Spinal cord (tissue), 10 donors: ENCODE results near the gene CST7. TPM values are rescaled to one million over a fixed set of nuclear protein-coding genes. Genes with fewer than 3 reads are reported as not detected.

Experiments used
- DNase-seq, 6 donors: peaks; one replicate each; pipeline versions ENCODE4 v3.0.0 to v3.0.0-alpha.2; 2013 to 2015; ENCODE audit warnings: low spot score in 6 of 6, low read depth in 4 of 6
- H3K27ac ChIP-seq: one replicate; pipeline ENCODE4 v1.5.1; 2013; ENCODE audit warnings: low read depth, low read length, control low read depth
- H3K27me3 ChIP-seq: one replicate; pipeline ENCODE4 v1.6.1; 2013; ENCODE audit warnings: low read length; ENCODE audit not compliant: control insufficient read depth, insufficient read depth
- H3K36me3 ChIP-seq: one replicate; pipeline ENCODE4 v1.6.1; 2013; ENCODE audit warnings: low read length; ENCODE audit not compliant: control insufficient read depth, insufficient read depth
- H3K4me1 ChIP-seq: one replicate; pipeline ENCODE4 v1.6.1; 2013; ENCODE audit warnings: low read length; ENCODE audit not compliant: control insufficient read depth, insufficient read depth
- H3K4me3 ChIP-seq: one replicate; pipeline ENCODE4 v1.5.1; 2013; ENCODE audit warnings: low read depth, low read length, control low read depth
- H3K9me3 ChIP-seq: one replicate; pipeline ENCODE4 v1.6.1; 2013; ENCODE audit warnings: low read length; ENCODE audit not compliant: control insufficient read depth, insufficient read depth
- WGBS: methylation state at CpG from one replicate; pipeline ENCODE4 v1.1.5; 2013; ENCODE audit warnings: missing lambda C conversion rate; ENCODE audit not compliant: insufficient coverage; 5-methylcytosine and 5-hydroxymethylcytosine counted together
- polyA plus RNA-seq, 2 donors: library from polyadenylated mRNA; unstranded; fragments of 120-200 nt; gene quantifications; one replicate each; pipeline ENCODE4 v1.2.1, GENCODE V29; 2013; ENCODE audit not compliant: insufficient read length in 2 of 2
- total RNA-seq, 2 donors: library from RNA; depleted of rRNA in 1 of 2; stranded (reverse); fragments of 120-200 nt in 1 of 2; fragments of >200 nt in 1 of 2; gene quantifications; one replicate each; pipeline versions ENCODE4 v1.2.3 to v1.2.4, GENCODE V29; 2013 to 2014
- donor health status: healthy.

Gene CST7
- total and polyA plus RNA-seq, 4 donors, result 0.55 to 8.5 TPM; not detected in 2

GRCh38 chr20:24956001-24956841, 7.2 kb downstream of the CST7 start:
- WGBS, result 93% methylated on average over 22 of the region's 22 CpGs
- Histone ChIP-seq H3K4me3 (no peak overlapping the region), H3K27me3 (no peaks in the 10 kb centered on the region), H3K27ac (no peak overlapping the region), H3K9me3 (no peaks in the 10 kb centered on the region), H3K36me3 (peaks cover 57% of the 10 kb centered on the region), H3K4me1 (peaks cover 6% of the 10 kb centered on the region)
- DNase-seq, result no peak

- Histone ChIP-seq H3K27ac (no peak overlapping the region), H3K4me3 (no peak overlapping the region), H3K4me1 (peaks cover 2% of the 10 kb centered on the region), H3K9me3 (no peaks in the 10 kb centered on the region), H3K27me3 (no peaks in the 10 kb centered on the region), H3K36me3 (peaks cover 69% of the 10 kb centered on the region)
- 85% methylated on average over 15 of the region's 18 CpGs for WGBS
- no peak for DNase-seq
These were observed 8.4 kb downstream of the CST7 start for GRCh38 chr20:24957326-24958016.

- 86% methylated on average over 16 of the region's 20 CpGs for WGBS
- no peak overlapping the region for H3K27ac ChIP-seq
- peaks cover 74% of the 10 kb centered on the region for H3K36me3 ChIP-seq
- no peak for DNase-seq
- H3K27me3 ChIP-seq, result no peaks in the 10 kb centered on the region
- H3K4me1 ChIP-seq, result peaks cover 2% of the 10 kb centered on the region
- no peaks in the 10 kb centered on the region for H3K9me3 ChIP-seq
- H3K4me3 ChIP-seq, result no peak overlapping the region
These were observed 9.7 kb downstream of the CST7 start for GRCh38 chr20:24958506-24959385.

- Histone ChIP-seq H3K27me3 (no peaks in the 10 kb centered on the region), H3K36me3 (peaks cover 77% of the 10 kb centered on the region), H3K27ac (no peak overlapping the region), H3K4me3 (no peak overlapping the region), H3K4me1 (no peaks in the 10 kb centered on the region), H3K9me3 (no peaks in the 10 kb centered on the region)
- DNase-seq, result no peak
- 91% methylated on average over 11 of the region's 14 CpGs for WGBS
These were observed 10.7 kb downstream of the CST7 start for GRCh38 chr20:24959591-24960301.

- Histone ChIP-seq H3K27ac (no peak overlapping the region), H3K27me3 (no peaks in the 10 kb centered on the region), H3K4me1 (no peaks in the 10 kb centered on the region), H3K9me3 (no peaks in the 10 kb centered on the region), H3K4me3 (no peak overlapping the region), H3K36me3 (peaks cover 82% of the 10 kb centered on the region)
- 95% methylated on average over 10 of the region's 10 CpGs for whole genome bisulfite sequencing
- DNase-seq, result no peak
These were observed 11.3 kb downstream of the CST7 start for GRCh38 chr20:24960302-24960801.

- Histone ChIP-seq H3K27me3 (no peaks in the 10 kb centered on the region), H3K9me3 (no peaks in the 10 kb centered on the region), H3K4me3 (no peak overlapping the region), H3K36me3 (peaks cover 83% of the 10 kb centered on the region), H3K27ac (no peak overlapping the region), H3K4me1 (no peaks in the 10 kb centered on the region)
- no peak for DNase-seq
- WGBS, result no CpG with 5 or more reads among the region's 2 CpGs
These were observed 11.8 kb downstream of the CST7 start for GRCh38 chr20:24960861-24961260.

- H3K9me3 ChIP-seq, result no peaks in the 10 kb centered on the region
- H3K4me3 ChIP-seq, result no peak overlapping the region
- peaks cover 82% of the 10 kb centered on the region for H3K36me3 ChIP-seq
- 89% methylated on average over 16 of the region's 20 CpGs for WGBS
- DNase-seq, result no peak
- no peaks in the 10 kb centered on the region for H3K27me3 ChIP-seq
- no peaks in the 10 kb centered on the region for H3K4me1 ChIP-seq
- H3K27ac ChIP-seq, result no peak overlapping the region
These were observed 12.5 kb downstream of the CST7 start for GRCh38 chr20:24961384-24962181.

GRCh38 chr20:24962182-24962492, 13.1 kb downstream of the CST7 start:
- DNase-seq, result no peak
- Histone ChIP-seq H3K4me3 (no peak overlapping the region), H3K27me3 (no peaks in the 10 kb centered on the region), H3K36me3 (peaks cover 84% of the 10 kb centered on the region), H3K27ac (no peak overlapping the region), H3K4me1 (no peaks in the 10 kb centered on the region), H3K9me3 (no peaks in the 10 kb centered on the region)
- WGBS, result 94% methylated on average over 2 of the region's 2 CpGs
